HepG2 (cell line): ENCODE data around the gene TIMM17A. TPM values are rescaled to one million over a fixed set of nuclear protein-coding genes. Genes with fewer than 3 reads are reported as not detected.

Experiments
- CAMTA2 ChIP-seq: sonication (generic); formaldehyde crosslinking; IDR thresholded peaks from 2 replicates; pipeline ENCODE4 v1.4.0; 2020; ENCODE audit warnings: mild to moderate bottlenecking, missing genetic modification reagents, borderline replicate concordance
- HIVEP1 ChIP-seq: sonication (generic); formaldehyde crosslinking; IDR thresholded peaks from 2 replicates; pipeline ENCODE4 v1.4.0; 2020; ENCODE audit warnings: mild to moderate bottlenecking, missing genetic modification reagents
- HOXA3 ChIP-seq: sonication (generic); formaldehyde crosslinking; IDR thresholded peaks from 2 replicates; pipeline ENCODE4 v1.5.0; 2020; ENCODE audit warnings: missing genetic modification reagents
- JDP2 ChIP-seq: sonication (generic); formaldehyde crosslinking; IDR thresholded peaks from 2 replicates; pipeline ENCODE4 v1.8.1; 2022; ENCODE audit warnings: missing genetic modification reagents, borderline replicate concordance
- MAF1 ChIP-seq: sonication (generic); formaldehyde crosslinking; IDR thresholded peaks from 2 replicates; pipeline ENCODE4 v1.5.0; 2020; ENCODE audit warnings: missing genetic modification reagents, borderline replicate concordance
- NCOA1 ChIP-seq: sonication (generic); formaldehyde crosslinking; IDR thresholded peaks from 2 replicates; pipeline ENCODE4 v1.9.0; 2021; ENCODE audit warnings: missing genetic modification reagents
- NFYC ChIP-seq: IDR thresholded peaks from 2 replicates; pipeline ENCODE4 v1.6.1; 2016; ENCODE audit warnings: missing genetic modification reagents, missing compliant biosample characterization
- REPIN1 ChIP-seq: sonication (generic); formaldehyde crosslinking; IDR thresholded peaks from 2 replicates; pipeline ENCODE4 v1.8.0; 2022; ENCODE audit warnings: missing genetic modification reagents, low read depth, mild to moderate bottlenecking, borderline replicate concordance
- RNF2 ChIP-seq: fragments of 450-650 bp; conservative IDR thresholded peaks from 2 replicates; pipeline ENCODE4 v1.6.1; 2016; ENCODE audit warnings: low read depth
- SNRNP70 ChIP-seq: fragments of 200-400 bp; formaldehyde crosslinking; IDR thresholded peaks from 2 replicates; pipeline ENCODE4 v1.6.1; 2017; ENCODE audit warnings: mild to moderate bottlenecking, low read depth, low read length, moderate library complexity
- SOX5 ChIP-seq: IDR thresholded peaks from 2 replicates; pipeline ENCODE4 v1.6.1; 2016; ENCODE audit warnings: borderline replicate concordance
- TEAD2 ChIP-seq: sonication (generic); formaldehyde crosslinking; IDR thresholded peaks from 2 replicates; pipeline ENCODE4 v1.9.0; 2021; ENCODE audit warnings: missing genetic modification reagents
- YEATS2 ChIP-seq: sonication (generic); formaldehyde crosslinking; IDR thresholded peaks from 2 replicates; pipeline ENCODE4 v1.4.0; 2020; ENCODE audit warnings: missing genetic modification reagents, borderline replicate concordance
- ZBTB14 ChIP-seq: sonication (generic); formaldehyde crosslinking; IDR thresholded peaks from 2 replicates; pipeline ENCODE4 v1.4.0; 2020; ENCODE audit warnings: missing genetic modification reagents
- ZBTB33 ChIP-seq: sonication (generic); formaldehyde crosslinking; IDR thresholded peaks from 2 replicates; pipeline ENCODE4 v1.4.0; 2020; ENCODE audit warnings: missing genetic modification reagents
- ZFP91 ChIP-seq: sonication (generic); formaldehyde crosslinking; IDR thresholded peaks from 2 replicates; pipeline ENCODE4 v1.9.0; 2022; ENCODE audit warnings: missing genetic modification reagents, mild to moderate bottlenecking, borderline replicate concordance
- ZNF205 ChIP-seq: IDR thresholded peaks from 2 replicates; pipeline ENCODE4 v1.6.1; 2018; ENCODE audit warnings: missing biosample characterization, missing genetic modification reagents
- ZNF263 ChIP-seq: sonication (generic); formaldehyde crosslinking; IDR thresholded peaks from 2 replicates; pipeline ENCODE4 v1.4.0; 2020; ENCODE audit warnings: missing genetic modification reagents
- ZNF569 ChIP-seq: sonication (generic); formaldehyde crosslinking; IDR thresholded peaks from 2 replicates; pipeline ENCODE4 v1.5.0; 2020; ENCODE audit warnings: mild to moderate bottlenecking, missing genetic modification reagents, moderate library complexity, borderline replicate concordance
- ZNF770 ChIP-seq: sonication (generic); formaldehyde crosslinking; IDR thresholded peaks from 2 replicates; pipeline ENCODE4 v1.5.0; 2020; ENCODE audit warnings: mild to moderate bottlenecking, missing genetic modification reagents
- ZNF772 ChIP-seq: sonication (generic); formaldehyde crosslinking; IDR thresholded peaks from 2 replicates; pipeline ENCODE4 v1.5.0; 2020; ENCODE audit warnings: mild to moderate bottlenecking, missing genetic modification reagents
- ZNF816 ChIP-seq: sonication (generic); formaldehyde crosslinking; IDR thresholded peaks from 2 replicates; pipeline ENCODE4 v1.8.0; 2022; ENCODE audit warnings: missing genetic modification reagents, mild to moderate bottlenecking, borderline replicate concordance
- ZSCAN21 ChIP-seq: sonication (generic); formaldehyde crosslinking; IDR thresholded peaks from 2 replicates; pipeline ENCODE4 v1.8.0; 2022; ENCODE audit warnings: mild to moderate bottlenecking, missing genetic modification reagents, moderate library complexity, borderline replicate concordance
- ZSCAN22 ChIP-seq: sonication (generic); formaldehyde crosslinking; IDR thresholded peaks from 2 replicates; pipeline ENCODE4 v1.4.0; 2020; ENCODE audit warnings: mild to moderate bottlenecking, missing genetic modification reagents
- polyA plus RNA-seq, 8 experiments: library from polyadenylated mRNA; depleted of rRNA in 3 of 8; stranded (reverse) in 7 of 8; unstranded in 1 of 8; fragments of >200 nt; fragmentation: Illumina TruSeq in 4 of 8; extraction: Trizol in 4 of 8; gene quantifications; 2 replicates each; pipeline versions ENCODE4 v1.2.1 to v1.2.3, GENCODE V29; 2011 to 2016; ENCODE audit warnings: low read depth in 4 of 8, missing spikeins in 1 of 8, mixed read lengths in 1 of 8; ENCODE audit not compliant: insufficient read depth in 1 of 8
- total RNA-seq, 5 experiments: library from RNA; depleted of rRNA; stranded (reverse); fragments of >200 nt; fragmentation: Illumina TruSeq; extraction: Trizol; gene quantifications; 2 replicates each; pipeline ENCODE4 v1.2.3, GENCODE V29; 2016; ENCODE audit warnings: low read depth in 1 of 5

TIMM17A gene
- total and polyA plus RNA-seq, 2 of the 13 experiments (the other 11 are each of a cell fraction or from before 2014, with no cell fraction given): 50.8 to 97.8 TPM

GRCh38 chr1:201955009-201955728, at the start of gene TIMM17A (continued):
- TF ChIP-seq ZFP91 (CRISPR knock-in tag): peak; percentile 81; the same call in 1 of the 2 replicates
- peak; percentile 73; the same call in 1 of the 2 replicates for TF ChIP-seq CAMTA2 (CRISPR knock-in tag)
- TF ChIP-seq SNRNP70: no peak
- peak; percentile 90 for TF ChIP-seq YEATS2 (CRISPR knock-in tag)
- TF ChIP-seq MAF1 (CRISPR knock-in tag): no peak
- no peak for TF ChIP-seq ZNF569 (CRISPR knock-in tag)
- peak; percentile 94 for TF ChIP-seq NFYC
- TF ChIP-seq ZNF770: peak; percentile 37; the same call in 1 of the 2 replicates
- peak; percentile 78 for TF ChIP-seq ZSCAN21 (CRISPR knock-in tag)
- TF ChIP-seq ZNF816 (CRISPR knock-in tag): no peak
- TF ChIP-seq RNF2: 0 out of 2 replicates have a peak, but pooled peaks have one; percentile 44
- TF ChIP-seq SOX5 (CRISPR knock-in tag): peak; percentile 66
- peak; percentile 61; the same call in 1 of the 2 replicates for TF ChIP-seq ZNF772 (CRISPR knock-in tag)
- TF ChIP-seq NCOA1 (CRISPR knock-in tag): 0 out of 2 replicates have a peak, but pooled peaks have one; percentile 49
- TF ChIP-seq ZBTB14: no peak
- no peak for TF ChIP-seq ZBTB33 (CRISPR knock-in tag)
- TF ChIP-seq ZNF263 (CRISPR knock-in tag): peak; percentile 61; the same call in 1 of the 2 replicates
- TF ChIP-seq ZNF205 (CRISPR knock-in tag): peak; percentile 84; the same call in 1 of the 2 replicates
- TF ChIP-seq JDP2: no peak
- peak; percentile 76; the same call in 1 of the 2 replicates for TF ChIP-seq REPIN1 (CRISPR knock-in tag)
- no peak for TF ChIP-seq TEAD2 (CRISPR knock-in tag)
- no peak for TF ChIP-seq ZSCAN22 (CRISPR knock-in tag)
- peak; percentile 86 for TF ChIP-seq HOXA3 (CRISPR knock-in tag)
- peak; percentile 82 for TF ChIP-seq HIVEP1 (CRISPR knock-in tag)
